DMS53 (cell line): ENCODE data around the gene CTSG.
A peak's percentile ranks its signal among the peaks of the same experiment; 100 is the strongest.

ENCODE experiments used
- DNase-seq: peaks from one replicate; lab custom pipeline; 2025; lab: John Stamatoyannopoulos, UW

CTSG gene

DNA sequence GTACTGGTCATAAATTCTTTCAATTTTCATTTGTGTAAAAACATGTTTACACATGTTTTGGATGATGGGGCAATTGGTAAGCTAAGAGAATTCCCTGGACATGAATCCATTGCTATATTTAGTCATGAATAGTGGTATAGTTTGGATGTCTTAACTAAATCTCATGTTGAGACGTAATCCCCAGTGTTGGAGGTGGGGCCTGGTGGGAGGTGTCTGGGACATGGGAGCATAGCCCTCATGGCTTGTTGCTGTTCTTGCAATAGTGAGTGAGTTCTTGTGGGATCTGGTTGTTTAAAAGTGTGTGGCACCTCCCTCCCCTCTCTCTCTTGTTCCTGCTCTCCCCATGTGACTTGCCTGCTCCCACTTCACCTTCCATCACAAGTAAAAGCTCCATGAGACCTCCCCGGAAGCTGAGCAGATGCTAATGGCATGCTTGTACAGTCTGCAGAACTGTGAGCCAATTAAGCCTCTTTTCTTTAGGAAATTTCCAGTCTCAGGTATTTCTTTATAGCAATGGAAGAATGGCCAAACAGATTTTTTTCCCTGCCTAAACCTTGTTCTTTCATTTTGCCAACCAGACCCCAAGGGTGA lies 33.6 kb downstream of the CTSG start:
- no peak for DNase-seq

DNA sequence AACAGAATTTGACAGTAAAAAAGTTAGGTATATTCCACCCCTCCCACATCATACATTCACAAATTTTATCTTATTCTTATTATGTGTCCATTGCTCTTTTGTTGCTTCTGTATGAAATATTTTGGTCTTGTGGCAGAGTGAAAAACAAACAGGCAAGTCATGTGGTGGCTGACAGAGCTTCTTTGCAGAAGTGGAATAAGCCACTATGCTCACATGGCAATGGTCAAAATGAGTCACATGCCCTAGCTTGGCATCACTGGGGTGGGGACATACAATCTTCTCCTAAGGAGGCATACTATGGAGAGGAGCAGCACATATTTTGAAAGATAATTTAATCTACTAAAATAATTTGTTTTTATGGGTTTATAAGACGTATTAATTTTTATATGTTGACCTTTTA lies 40.3 kb downstream of the CTSG start:
- DNase-seq: no peak

DNA sequence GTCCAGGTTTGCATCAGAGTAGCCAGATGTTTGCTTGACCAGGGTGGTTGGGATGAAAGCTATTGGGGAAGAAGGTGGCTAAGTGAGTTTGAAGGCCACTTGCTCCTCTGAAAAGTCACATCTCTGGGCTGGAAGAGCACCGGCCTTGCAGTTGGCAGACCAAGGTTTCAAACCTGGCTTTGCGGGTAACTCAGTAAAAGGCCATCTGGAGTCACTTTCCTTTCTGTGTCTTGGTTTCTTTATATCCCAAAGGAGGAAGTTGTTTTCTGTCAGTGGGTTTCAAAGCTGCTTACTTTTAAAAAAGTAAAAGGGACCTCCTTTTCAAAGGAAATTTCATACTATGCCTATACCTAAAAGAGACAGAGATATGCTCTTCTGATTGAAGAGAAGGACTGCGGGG lies 41.8 kb downstream of the CTSG start:
- no peak for DNase-seq

DNA sequence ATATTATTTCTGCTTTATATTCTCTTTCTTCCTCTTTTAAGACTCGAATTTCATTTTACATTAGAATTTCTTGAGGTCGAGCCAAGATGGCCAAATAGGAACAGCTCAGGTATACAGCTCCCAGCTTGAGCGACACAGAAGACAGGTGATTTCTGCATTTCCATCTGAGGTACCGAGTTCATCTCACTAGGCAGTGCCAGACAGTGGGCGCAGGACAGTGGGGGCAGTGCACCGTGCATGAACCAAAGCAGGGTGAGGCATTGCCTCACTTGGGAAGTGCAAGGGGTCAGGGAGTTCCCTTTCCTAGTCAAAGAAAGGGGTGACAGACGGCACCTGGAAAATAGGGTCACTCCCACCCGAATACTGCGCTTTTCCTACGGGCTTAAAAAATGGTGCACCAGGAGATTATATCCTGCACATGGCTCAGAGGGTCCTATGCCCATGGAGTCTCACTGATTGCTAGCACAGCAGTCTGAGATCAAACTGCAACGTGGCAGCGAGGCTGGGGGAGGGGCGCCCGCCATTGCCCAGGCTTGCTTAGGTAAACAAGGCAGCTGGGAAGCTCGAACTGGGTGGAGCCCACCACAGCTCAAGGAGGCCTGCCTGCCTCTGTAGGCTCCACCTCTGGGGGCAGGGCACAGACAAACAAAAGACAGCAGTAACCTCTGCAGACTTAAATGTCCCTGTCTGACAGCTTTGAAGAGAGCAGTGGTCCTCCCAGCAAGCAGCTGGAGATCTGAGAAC lies 50.0 kb downstream of the CTSG start:
- DNase-seq: peak; percentile 71
